HEK293 (cell line): ENCODE results near the gene NEXN.

Experiments
- CTCF ChIA-PET: fragments of 350-600 bp; formaldehyde crosslinking; extraction: SDS; loops from one replicate; lab custom pipeline; 2021; ENCODE audit warnings: antibody characterized with exemption; lab: Yijun Ruan, JAX
- POLR2A ChIA-PET: fragments of 300-600 bp; formaldehyde crosslinking; extraction: SDS; loops from one replicate; lab custom pipeline; 2020; ENCODE audit warnings: antibody characterized with exemption, inconsistent platforms; lab: Yijun Ruan, JAX
- H3K27ac ChIP-seq: fragments of 200-500 bp; sonication (Bioruptor generic); 2 replicates; pipeline ENCODE4 v1.5.1; 2014; ENCODE audit warnings: low read depth, low read length, control low read depth, inconsistent platforms; ENCODE audit errors: extremely low read depth
- H3K36me3 ChIP-seq, 2 experiments: fragments of 200-500 bp in 1 of 2; sonication (Bioruptor generic) in 1 of 2; 1 replicate in 1 of 2; 2 replicates in 1 of 2; pipeline ENCODE4 v1.5.1; 2014 to 2017; ENCODE audit warnings: inconsistent platforms in 2 of 2, low read length in 2 of 2; ENCODE audit not compliant: control insufficient read depth in 2 of 2, insufficient read depth in 1 of 2
- H3K4me1 ChIP-seq: fragments of 200-500 bp; sonication (Bioruptor generic); 2 replicates; pipeline ENCODE4 v1.5.1; 2014; ENCODE audit warnings: mild to moderate bottlenecking, low read length, inconsistent platforms; ENCODE audit not compliant: control insufficient read depth, insufficient read depth
- H3K4me3 ChIP-seq: 2 replicates; pipeline ENCODE4 v1.5.1; 2011; ENCODE audit warnings: low read depth, mild to moderate bottlenecking, control low read depth, low read length, moderate library complexity
- H3K9me3 ChIP-seq: fragments of 200-500 bp; sonication (Bioruptor generic); 2 replicates; pipeline ENCODE4 v1.5.1; 2014; ENCODE audit warnings: low read depth, low read length, inconsistent platforms; ENCODE audit not compliant: control insufficient read depth, insufficient read depth
- GFI1B ChIP-seq: fragments of 450-650 bp; formaldehyde crosslinking; IDR thresholded peaks from 2 replicates; pipeline ENCODE4 v1.5.1; 2016; ENCODE audit warnings: missing biosample characterization, missing genetic modification characterization
- MZF1 ChIP-seq: fragments of 450-650 bp; formaldehyde crosslinking; IDR thresholded peaks from 2 replicates; pipeline ENCODE4 v1.5.1; 2017; ENCODE audit warnings: missing biosample characterization, missing genetic modification characterization, borderline replicate concordance
- TSHZ1 ChIP-seq: fragments of 450-650 bp; formaldehyde crosslinking; IDR thresholded peaks from 2 replicates; pipeline ENCODE4 v1.5.1; 2016; ENCODE audit warnings: missing biosample characterization, missing genetic modification characterization, borderline replicate concordance
- ZBTB10 ChIP-seq: fragments of 450-650 bp; formaldehyde crosslinking; IDR thresholded peaks from 2 replicates; pipeline ENCODE4 v1.5.1; 2016; ENCODE audit warnings: missing biosample characterization, missing genetic modification characterization
- ZFP37 ChIP-seq: fragments of 450-650 bp; formaldehyde crosslinking; IDR thresholded peaks from 2 replicates; pipeline ENCODE4 v1.5.1; 2016; ENCODE audit warnings: missing biosample characterization, missing genetic modification characterization
- ZNF2 ChIP-seq: fragments of 450-650 bp; formaldehyde crosslinking; IDR thresholded peaks from 2 replicates; pipeline ENCODE4 v1.5.1; 2016; ENCODE audit warnings: missing biosample characterization, missing genetic modification characterization
- ZNF292 ChIP-seq: fragments of 450-650 bp; formaldehyde crosslinking; IDR thresholded peaks from 2 replicates; pipeline ENCODE4 v1.5.1; 2016; ENCODE audit warnings: low read depth, missing biosample characterization, missing genetic modification characterization, borderline replicate concordance
- ZNF423 ChIP-seq: fragments of 450-650 bp; formaldehyde crosslinking; IDR thresholded peaks from 2 replicates; pipeline ENCODE4 v1.5.1; 2016; ENCODE audit warnings: missing biosample characterization, missing genetic modification characterization
- ZNF48 ChIP-seq: fragments of 450-650 bp; formaldehyde crosslinking; IDR thresholded peaks from 2 replicates; pipeline ENCODE4 v1.5.1; 2016; ENCODE audit warnings: missing biosample characterization, missing genetic modification characterization
- ZNF548 ChIP-seq: fragments of 450-650 bp; formaldehyde crosslinking; IDR thresholded peaks from 2 replicates; pipeline ENCODE4 v1.5.1; 2016; ENCODE audit warnings: missing biosample characterization, missing genetic modification characterization
- ZNF560 ChIP-seq: fragments of 450-650 bp; formaldehyde crosslinking; IDR thresholded peaks from 2 replicates; pipeline ENCODE4 v1.5.1; 2017; ENCODE audit warnings: missing biosample characterization, missing genetic modification characterization, borderline replicate concordance
- ZNF571 ChIP-seq: fragments of 450-650 bp; formaldehyde crosslinking; IDR thresholded peaks from 2 replicates; pipeline ENCODE4 v1.5.0; 2017; ENCODE audit warnings: missing biosample characterization, missing genetic modification characterization
- ZNF621 ChIP-seq: fragments of 450-650 bp; formaldehyde crosslinking; IDR thresholded peaks from 2 replicates; pipeline ENCODE4 v1.5.1; 2017; ENCODE audit warnings: missing biosample characterization, missing genetic modification characterization
- ZNF626 ChIP-seq: fragments of 450-650 bp; sonication (Bioruptor Pico); formaldehyde crosslinking; IDR thresholded peaks from 2 replicates; pipeline ENCODE4 v1.5.1; 2018; ENCODE audit warnings: missing biosample characterization, missing genetic modification characterization, inconsistent platforms
- ZNF654 ChIP-seq: fragments of 450-650 bp; formaldehyde crosslinking; IDR thresholded peaks from 2 replicates; pipeline ENCODE4 v1.5.1; 2016; ENCODE audit warnings: low read depth, missing biosample characterization, missing genetic modification characterization
- ZNF677 ChIP-seq: fragments of 450-650 bp; IDR thresholded peaks from 2 replicates; pipeline ENCODE4 v1.5.0; 2018; ENCODE audit warnings: missing biosample characterization, mild to moderate bottlenecking, missing genetic modification characterization, moderate library complexity
- ZNF747 ChIP-seq: fragments of 450-650 bp; formaldehyde crosslinking; IDR thresholded peaks from 2 replicates; pipeline ENCODE4 v1.5.1; 2016; ENCODE audit warnings: missing biosample characterization, missing genetic modification characterization
- ZNF791 ChIP-seq: fragments of 450-650 bp; formaldehyde crosslinking; IDR thresholded peaks from 2 replicates; pipeline ENCODE4 v1.5.1; 2016; ENCODE audit warnings: missing biosample characterization, missing genetic modification characterization
- ZNF792 ChIP-seq: fragments of 450-650 bp; formaldehyde crosslinking; IDR thresholded peaks from 2 replicates; pipeline ENCODE4 v1.5.1; 2016; ENCODE audit warnings: missing biosample characterization, missing genetic modification characterization
- ZNF830 ChIP-seq: fragments of 450-650 bp; IDR thresholded peaks from 2 replicates; pipeline ENCODE4 v1.5.0; 2018; ENCODE audit warnings: missing biosample characterization, missing genetic modification characterization, low read depth, mild to moderate bottlenecking, moderate library complexity
- TF ChIP-seq, protein P1 (sequence below): fragments of 450-650 bp; formaldehyde crosslinking; IDR thresholded peaks from 2 replicates; pipeline ENCODE4 v1.5.1; 2016; ENCODE audit warnings: missing biosample characterization, missing genetic modification characterization
- TF ChIP-seq, protein P2 (sequence below): sonication (generic); formaldehyde crosslinking; IDR thresholded peaks from 2 replicates; pipeline ENCODE4 v1.8.1; 2022; ENCODE audit warnings: mild to moderate bottlenecking, moderate library complexity, missing genetic modification reagents

The NEXN gene

DNA sequence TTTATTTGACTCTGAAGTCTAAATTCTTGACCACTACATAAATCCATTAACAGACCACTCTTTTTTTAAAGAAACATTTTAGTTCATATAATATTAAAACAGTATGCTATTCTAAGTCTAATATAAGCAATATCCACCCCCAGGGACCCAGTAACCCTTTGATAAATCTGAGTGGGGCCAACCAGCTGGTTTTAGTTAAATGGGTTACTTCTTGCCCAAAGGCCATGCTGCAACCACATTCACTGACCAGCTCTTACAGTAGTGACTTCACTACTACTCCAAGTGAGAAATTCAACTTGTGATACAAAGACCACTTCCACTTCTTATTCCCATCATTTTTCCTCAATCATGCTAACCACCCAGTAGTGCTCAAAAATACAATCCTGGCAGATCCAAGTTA, 70.0 kb downstream of the NEXN start (continued):
- TF ChIP-seq ZNF292 (tag by site-specific recombination) (no peak), ZNF2 (tag by site-specific recombination) (no peak), MZF1 (no peak), ZNF677 (tag by site-specific recombination) (no peak), ZNF548 (tag by site-specific recombination) (no peak)

GRCh38 chr1:77958850-77959249, 70.4 kb downstream of the NEXN start:
- H3K4me3 ChIP-seq, result no peak overlapping the region
- H3K27ac ChIP-seq, result no peak overlapping the region
- ChIA-PET CTCF (no interaction called here), POLR2A (no interaction called here)
- H3K36me3 ChIP-seq, result peaks cover 86 to 100% of the 10 kb centered on the region in 2 experiments
- TF ChIP-seq, protein P1, sequence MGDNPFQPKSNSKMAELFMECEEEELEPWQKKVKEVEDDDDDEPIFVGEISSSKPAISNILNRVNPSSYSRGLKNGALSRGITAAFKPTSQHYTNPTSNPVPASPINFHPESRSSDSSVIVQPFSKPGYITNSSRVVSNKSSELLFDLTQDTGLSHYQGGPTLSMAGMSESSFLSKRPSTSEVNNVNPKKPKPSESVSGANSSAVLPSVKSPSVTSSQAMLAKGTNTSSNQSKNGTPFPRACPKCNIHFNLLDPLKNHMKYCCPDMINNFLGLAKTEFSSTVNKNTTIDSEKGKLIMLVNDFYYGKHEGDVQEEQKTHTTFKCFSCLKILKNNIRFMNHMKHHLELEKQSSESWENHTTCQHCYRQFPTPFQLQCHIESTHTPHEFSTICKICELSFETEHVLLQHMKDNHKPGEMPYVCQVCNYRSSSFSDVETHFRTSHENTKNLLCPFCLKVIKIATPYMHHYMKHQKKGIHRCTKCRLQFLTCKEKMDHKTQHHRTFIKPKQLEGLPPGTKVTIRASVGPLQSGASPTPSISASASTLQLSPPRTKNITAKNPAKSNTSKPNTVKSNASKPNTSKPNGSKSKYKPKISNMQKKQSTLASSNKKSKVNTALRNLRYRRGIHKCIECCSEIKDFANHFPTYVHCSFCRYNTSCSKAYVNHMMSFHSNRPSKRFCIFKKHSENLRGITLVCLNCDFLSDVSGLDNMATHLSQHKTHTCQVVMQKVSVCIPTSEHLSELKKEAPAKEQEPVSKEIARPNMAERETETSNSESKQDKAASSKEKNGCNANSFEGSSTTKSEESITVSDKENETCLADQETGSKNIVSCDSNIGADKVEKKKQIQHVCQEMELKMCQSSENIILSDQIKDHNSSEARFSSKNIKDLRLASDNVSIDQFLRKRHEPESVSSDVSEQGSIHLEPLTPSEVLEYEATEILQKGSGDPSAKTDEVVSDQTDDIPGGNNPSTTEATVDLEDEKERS, result no peak
- TF ChIP-seq ZNF48 (no peak), ZNF292 (tag by site-specific recombination) (no peak), ZNF571 (no peak), TSHZ1 (no peak), ZNF747 (tag by site-specific recombination) (no peak), ZNF560 (no peak), ZNF830 (tag by site-specific recombination) (no peak), ZBTB10 (tag by site-specific recombination) (no peak), GFI1B (tag by site-specific recombination) (no peak), ZNF621 (no peak), ZNF791 (tag by site-specific recombination) (no peak), ZFP37 (no peak), ZNF792 (tag by site-specific recombination) (no peak), ZNF423 (tag by site-specific recombination) (no peak), ZNF626 (tag by site-specific recombination) (no peak), ZNF654 (tag by site-specific recombination) (no peak)
- TF ChIP-seq, protein P2, sequence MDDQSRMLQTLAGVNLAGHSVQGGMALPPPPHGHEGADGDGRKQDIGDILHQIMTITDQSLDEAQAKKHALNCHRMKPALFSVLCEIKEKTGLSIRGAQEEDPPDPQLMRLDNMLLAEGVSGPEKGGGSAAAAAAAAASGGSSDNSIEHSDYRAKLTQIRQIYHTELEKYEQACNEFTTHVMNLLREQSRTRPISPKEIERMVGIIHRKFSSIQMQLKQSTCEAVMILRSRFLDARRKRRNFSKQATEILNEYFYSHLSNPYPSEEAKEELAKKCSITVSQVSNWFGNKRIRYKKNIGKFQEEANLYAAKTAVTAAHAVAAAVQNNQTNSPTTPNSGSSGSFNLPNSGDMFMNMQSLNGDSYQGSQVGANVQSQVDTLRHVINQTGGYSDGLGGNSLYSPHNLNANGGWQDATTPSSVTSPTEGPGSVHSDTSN (CRISPR knock-in tag), result no peak
- no peaks in the 10 kb centered on the region for H3K9me3 ChIP-seq
- H3K4me1 ChIP-seq, result no peaks in the 10 kb centered on the region
